ENCODE measurements around the gene ZNF169.
"Not testable (repeated sequence)": the region's sequence is repeated elsewhere in the genome, so short reads cannot be mapped to it uniquely, and the experiment has no call there.

ZNF169 gene

GRCh38 chr9:94259077-94259862, at the start of gene ZNF169:
Gene ZNF169, plus strand, starts transcription at chr9:94259298. Its CDS starts 19,515 bp downstream, at chr9:94278813.
- DNase-seq (ENCODE audit: low read depth in 2 of 2), result peak; percentile 84 to 90

GRCh38 chr9:94210616-94211603, 48.2 kb upstream of the ZNF169 start:
- no peak for DNase-seq (ENCODE audit: low read depth in 2 of 2)

GRCh38 chr9:94212091-94212490, 47.0 kb upstream of the ZNF169 start:
- DNase-seq (ENCODE audit: low read depth in 2 of 2), result no peak

GRCh38 chr9:94212531-94212930, 46.6 kb upstream of the ZNF169 start:
- DNase-seq (ENCODE audit: low read depth in 2 of 2), result no peak

GRCh38 chr9:94213511-94214124, 45.5 kb upstream of the ZNF169 start:
- DNase-seq (ENCODE audit: low read depth in 2 of 2), result peak; percentile 50 to 65

GRCh38 chr9:94222870-94223269, 36.2 kb upstream of the ZNF169 start:
- DNase-seq (ENCODE audit: low read depth in 2 of 2), result no peak

- not testable (repeated sequence) for DNase-seq (ENCODE audit: low read depth in 2 of 2)
These were observed 33.7 kb upstream of the ZNF169 start for GRCh38 chr9:94225413-94225812.

- DNase-seq (ENCODE audit: low read depth in 2 of 2), result no peak
These were observed 30.5 kb upstream of the ZNF169 start for GRCh38 chr9:94228616-94229015.

GRCh38 chr9:94232428-94232827, 26.7 kb upstream of the ZNF169 start:
- DNase-seq (ENCODE audit: low read depth in 2 of 2), result no peak

GRCh38 chr9:94241098-94241497, 18.0 kb upstream of the ZNF169 start:
- DNase-seq (ENCODE audit: low read depth in 2 of 2), result not testable (repeated sequence)

- no peak for DNase-seq (ENCODE audit: low read depth in 2 of 2)
These were observed 13.4 kb upstream of the ZNF169 start for GRCh38 chr9:94245651-94246050.

- DNase-seq (ENCODE audit: low read depth in 2 of 2), result no peak
These were observed 8.6 kb upstream of the ZNF169 start for GRCh38 chr9:94250456-94250855.

- DNase-seq (ENCODE audit: low read depth in 2 of 2), result no peak
These were observed 3.1 kb upstream of the ZNF169 start for GRCh38 chr9:94256007-94256406.

- DNase-seq (ENCODE audit: low read depth in 2 of 2), result not testable (repeated sequence)
These were observed 6.7 kb downstream of the ZNF169 start for GRCh38 chr9:94265626-94266402.

- DNase-seq (ENCODE audit: low read depth in 2 of 2), result no peak
These were observed 10.2 kb downstream of the ZNF169 start for GRCh38 chr9:94269264-94269663.

GRCh38 chr9:94270009-94270408, 10.9 kb downstream of the ZNF169 start:
- DNase-seq (ENCODE audit: low read depth in 2 of 2), result no peak

GRCh38 chr9:94277029-94277428, 17.9 kb downstream of the ZNF169 start:
- not testable (repeated sequence) for DNase-seq (ENCODE audit: low read depth in 2 of 2)

GRCh38 chr9:94277885-94278536, 18.9 kb downstream of the ZNF169 start:
- no peak for DNase-seq (ENCODE audit: low read depth in 2 of 2)

GRCh38 chr9:94280409-94280989, 21.4 kb downstream of the ZNF169 start:
- no peak for DNase-seq (ENCODE audit: low read depth in 2 of 2)

GRCh38 chr9:94281101-94281500, 22.0 kb downstream of the ZNF169 start:
- DNase-seq (ENCODE audit: low read depth in 2 of 2), result no peak
